ENCODE measurements around the gene MSANTD7. TPM values are rescaled to one million over a fixed set of nuclear protein-coding genes. Genes with fewer than 3 reads are reported as not detected.

MSANTD7 gene
- total RNA-seq, 1 donor: 22.4 TPM

- H2AFZ ChIP-seq (ENCODE audit: low read length): no peak overlapping the region
- no peak overlapping the region for H3K4me3 ChIP-seq (ENCODE audit: insufficient read depth, low read length)
- H3K4me1 ChIP-seq (ENCODE audit: insufficient read depth, low read length): no peaks in the 10 kb centered on the region
- peaks cover 34% of the 10 kb centered on the region for H3K27me3 ChIP-seq (ENCODE audit: insufficient read depth, low read length)
- no peak for DNase-seq (ENCODE audit: insufficient read length, low spot score, missing footprints)
- H3K27ac ChIP-seq (ENCODE audit: low read depth, low read length): no peak overlapping the region
- TF ChIP-seq, protein P1, sequence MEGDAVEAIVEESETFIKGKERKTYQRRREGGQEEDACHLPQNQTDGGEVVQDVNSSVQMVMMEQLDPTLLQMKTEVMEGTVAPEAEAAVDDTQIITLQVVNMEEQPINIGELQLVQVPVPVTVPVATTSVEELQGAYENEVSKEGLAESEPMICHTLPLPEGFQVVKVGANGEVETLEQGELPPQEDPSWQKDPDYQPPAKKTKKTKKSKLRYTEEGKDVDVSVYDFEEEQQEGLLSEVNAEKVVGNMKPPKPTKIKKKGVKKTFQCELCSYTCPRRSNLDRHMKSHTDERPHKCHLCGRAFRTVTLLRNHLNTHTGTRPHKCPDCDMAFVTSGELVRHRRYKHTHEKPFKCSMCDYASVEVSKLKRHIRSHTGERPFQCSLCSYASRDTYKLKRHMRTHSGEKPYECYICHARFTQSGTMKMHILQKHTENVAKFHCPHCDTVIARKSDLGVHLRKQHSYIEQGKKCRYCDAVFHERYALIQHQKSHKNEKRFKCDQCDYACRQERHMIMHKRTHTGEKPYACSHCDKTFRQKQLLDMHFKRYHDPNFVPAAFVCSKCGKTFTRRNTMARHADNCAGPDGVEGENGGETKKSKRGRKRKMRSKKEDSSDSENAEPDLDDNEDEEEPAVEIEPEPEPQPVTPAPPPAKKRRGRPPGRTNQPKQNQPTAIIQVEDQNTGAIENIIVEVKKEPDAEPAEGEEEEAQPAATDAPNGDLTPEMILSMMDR (IDR thresholded peaks at IDR 0.05; ENCODE audit: extremely low read depth, low read depth, low read length): no peak
- no peaks in the 10 kb centered on the region for H3K79me2 ChIP-seq (ENCODE audit: insufficient read depth, low read length)
- no peaks in the 10 kb centered on the region for H3K9me3 ChIP-seq (ENCODE audit: low read depth, low read length)
- H4K20me1 ChIP-seq (ENCODE audit: insufficient read depth, low read length): no peaks in the 10 kb centered on the region
- no peaks in the 10 kb centered on the region for H3K36me3 ChIP-seq (ENCODE audit: insufficient read depth, low read length)
- no peak overlapping the region for H3K4me2 ChIP-seq (ENCODE audit: insufficient read depth, low read length)
Observed at GRCh38 chr10:14801723-14802122, 36.4 kb upstream of the MSANTD7 start.

DNA sequence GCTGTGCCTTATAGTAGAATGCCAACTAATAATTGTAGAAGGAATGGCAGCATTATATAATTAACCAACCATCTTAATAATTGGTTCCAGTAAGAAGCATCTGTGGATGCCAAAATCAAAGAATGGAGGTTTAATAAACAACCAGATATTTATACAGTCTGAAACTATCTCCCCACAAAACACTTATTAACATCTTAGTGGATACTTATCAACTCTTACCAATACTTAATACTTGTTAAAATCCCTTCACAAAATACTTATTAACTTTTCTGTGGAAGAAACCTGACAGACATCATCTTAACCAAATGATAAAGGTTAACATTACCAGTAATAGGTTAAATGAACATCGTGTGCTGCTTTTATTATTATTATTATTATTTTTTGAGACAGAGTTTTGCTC is 34.3 kb upstream of the MSANTD7 start:
- Histone ChIP-seq H3K9me3 (ENCODE audit: low read depth, low read length) (no peaks in the 10 kb centered on the region), H3K27me3 (ENCODE audit: insufficient read depth, low read length) (peaks cover 31% of the 10 kb centered on the region), H4K20me1 (ENCODE audit: insufficient read depth, low read length) (no peaks in the 10 kb centered on the region), H3K79me2 (ENCODE audit: insufficient read depth, low read length) (no peaks in the 10 kb centered on the region), H2AFZ (ENCODE audit: low read length) (no peak overlapping the region), H3K4me2 (ENCODE audit: insufficient read depth, low read length) (no peak overlapping the region), H3K4me1 (ENCODE audit: insufficient read depth, low read length) (no peaks in the 10 kb centered on the region), H3K27ac (ENCODE audit: low read depth, low read length) (no peak overlapping the region), H3K4me3 (ENCODE audit: insufficient read depth, low read length) (no peak overlapping the region), H3K36me3 (ENCODE audit: insufficient read depth, low read length) (no peaks in the 10 kb centered on the region)
- no peak for DNase-seq (ENCODE audit: insufficient read length, low spot score, missing footprints)
- TF ChIP-seq, protein P1 (IDR thresholded peaks at IDR 0.05; ENCODE audit: extremely low read depth, low read depth, low read length): no peak

DNA sequence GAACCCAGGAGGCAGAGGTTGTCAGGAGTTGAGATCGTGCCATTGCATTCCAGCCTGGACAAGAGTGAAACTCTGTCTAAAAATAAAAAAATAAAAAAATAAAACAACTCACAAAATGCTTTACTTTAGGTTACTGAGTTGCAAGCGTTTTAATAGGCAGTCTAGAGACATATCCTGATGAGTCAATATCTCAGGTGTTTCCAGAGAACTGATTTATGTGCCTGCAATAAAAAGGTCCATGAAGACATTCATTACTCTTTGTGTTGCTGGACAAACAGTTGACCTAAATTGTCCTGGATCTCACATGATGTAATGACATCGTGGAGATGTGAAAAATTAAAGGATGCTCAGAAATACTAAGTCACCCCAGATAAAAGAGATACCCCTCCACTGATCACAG is 31.8 kb upstream of the MSANTD7 start:
- H3K4me3 ChIP-seq (ENCODE audit: insufficient read depth, low read length): no peak overlapping the region
- TF ChIP-seq, protein P1 (IDR thresholded peaks at IDR 0.05; ENCODE audit: extremely low read depth, low read depth, low read length): no peak
- H3K27me3 ChIP-seq (ENCODE audit: insufficient read depth, low read length): peaks cover 17% of the 10 kb centered on the region
- H3K9me3 ChIP-seq (ENCODE audit: low read depth, low read length): no peaks in the 10 kb centered on the region
- no peaks in the 10 kb centered on the region for H3K36me3 ChIP-seq (ENCODE audit: insufficient read depth, low read length)
- no peak overlapping the region for H3K4me2 ChIP-seq (ENCODE audit: insufficient read depth, low read length)
- no peak for DNase-seq (ENCODE audit: insufficient read length, low spot score, missing footprints)
- no peaks in the 10 kb centered on the region for H3K79me2 ChIP-seq (ENCODE audit: insufficient read depth, low read length)
- H2AFZ ChIP-seq (ENCODE audit: low read length): no peak overlapping the region
- H3K27ac ChIP-seq (ENCODE audit: low read depth, low read length): no peak overlapping the region
- no peaks in the 10 kb centered on the region for H4K20me1 ChIP-seq (ENCODE audit: insufficient read depth, low read length)
- no peaks in the 10 kb centered on the region for H3K4me1 ChIP-seq (ENCODE audit: insufficient read depth, low read length)

- TF ChIP-seq, protein P1 (IDR thresholded peaks at IDR 0.05; ENCODE audit: extremely low read depth, low read depth, low read length): no peak
- H2AFZ ChIP-seq (ENCODE audit: low read length): no peak overlapping the region
- no peak overlapping the region for H3K4me3 ChIP-seq (ENCODE audit: insufficient read depth, low read length)
Observed at GRCh38 chr10:14810969-14811953, 26.8 kb upstream of the MSANTD7 start.

More at GRCh38 chr10:14810969-14811953, 26.8 kb upstream of the MSANTD7 start:
- no peaks in the 10 kb centered on the region for H3K36me3 ChIP-seq (ENCODE audit: insufficient read depth, low read length)
- H4K20me1 ChIP-seq (ENCODE audit: insufficient read depth, low read length): no peaks in the 10 kb centered on the region
- no peak overlapping the region for H3K4me2 ChIP-seq (ENCODE audit: insufficient read depth, low read length)
- no peak overlapping the region for H3K27ac ChIP-seq (ENCODE audit: low read depth, low read length)
- no peaks in the 10 kb centered on the region for H3K79me2 ChIP-seq (ENCODE audit: insufficient read depth, low read length)
- peaks cover 11% of the 10 kb centered on the region for H3K4me1 ChIP-seq (ENCODE audit: insufficient read depth, low read length)
- H3K27me3 ChIP-seq (ENCODE audit: insufficient read depth, low read length): peaks cover 5% of the 10 kb centered on the region
- DNase-seq (ENCODE audit: insufficient read length, low spot score, missing footprints): no peak
- no peaks in the 10 kb centered on the region for H3K9me3 ChIP-seq (ENCODE audit: low read depth, low read length)

Data from osteoblast (primary cell).